HL-60 (cell line): ENCODE results near the gene PIP4K2A.

Experiments
- DNase-seq, 2 experiments: peaks; one replicate each; pipeline ENCODE4 v3.0.0-alpha.2; 2010 to 2020; ENCODE audit warnings: low read depth in 1 of 2, low spot score in 1 of 2
- H3K27ac ChIP-seq: fragments of 250-450 bp; sonication (Bioruptor Pico); replicated peaks from 2 replicates; pipeline ENCODE4 v1.5.1; 2020; ENCODE audit warnings: mild to moderate bottlenecking, moderate library complexity
- H3K27me3 ChIP-seq: fragments of 250-450 bp; sonication (Bioruptor Pico); 2 replicates; pipeline ENCODE4 v1.5.1; 2021; ENCODE audit warnings: mild to moderate bottlenecking, moderate library complexity; ENCODE audit not compliant: insufficient read depth, poor library complexity, severe bottlenecking
- H3K4me3 ChIP-seq: replicated peaks from 2 replicates; pipeline ENCODE4 v1.5.1; 2011; ENCODE audit warnings: mild to moderate bottlenecking, control low read depth, low read length; ENCODE audit not compliant: insufficient read depth
- CTCF ChIP-seq: IDR thresholded peaks from one replicate; pipeline ENCODE4 v1.5.1; 2011; ENCODE audit warnings: low read length, control low read depth, inconsistent platforms; ENCODE audit not compliant: insufficient read depth
- GABPA ChIP-seq: IDR thresholded peaks from 2 replicates; pipeline ENCODE4 v1.6.1; 2012; ENCODE audit warnings: low read depth
- POLR2AphosphoS5 ChIP-seq: IDR thresholded peaks from 2 replicates; pipeline ENCODE4 v1.6.1; 2012; ENCODE audit warnings: low read depth
- REST ChIP-seq: IDR thresholded peaks from 2 replicates; pipeline ENCODE4 v1.6.1; 2012; ENCODE audit warnings: low read depth; ENCODE audit not compliant: insufficient replicate concordance
- SPI1 ChIP-seq: IDR thresholded peaks from 2 replicates; pipeline ENCODE4 v1.6.1; 2012; ENCODE audit warnings: low read depth, mild to moderate bottlenecking, borderline replicate concordance

Gene PIP4K2A

GRCh38 chr10:22545643-22546042 is 168.7 kb downstream of the PIP4K2A start:
- Histone ChIP-seq H3K4me3 (no peak overlapping the region), H3K27me3 (no peaks in the 10 kb centered on the region), H3K27ac (no peak overlapping the region)
- TF ChIP-seq REST (no peak), POLR2AphosphoS5 (no peak)
- DNase-seq = no peak

GRCh38 chr10:22544325-22545068 is 169.9 kb downstream of the PIP4K2A start:
- no peak for TF ChIP-seq SPI1
- TF ChIP-seq GABPA = no peak
- TF ChIP-seq REST = no peak
- TF ChIP-seq POLR2AphosphoS5 = no peak
- TF ChIP-seq CTCF = no peak
- H3K27me3 ChIP-seq = no peaks in the 10 kb centered on the region
- H3K27ac ChIP-seq = no peak overlapping the region
- no peak overlapping the region for H3K4me3 ChIP-seq
- DNase-seq = no peak

GRCh38 chr10:22542773-22543172 is 171.6 kb downstream of the PIP4K2A start:
- no peak for DNase-seq
- no peak for TF ChIP-seq SPI1
- no peak for TF ChIP-seq CTCF
- no peak for TF ChIP-seq REST
- no peak for TF ChIP-seq POLR2AphosphoS5
- no peak for TF ChIP-seq GABPA
- H3K4me3 ChIP-seq = no peak overlapping the region
- H3K27ac ChIP-seq = no peak overlapping the region
- H3K27me3 ChIP-seq = no peaks in the 10 kb centered on the region
